Endothelial cell of umbilical vein (primary cell): ENCODE measurements around the gene KCNJ6. TPM values are rescaled to one million over a fixed set of nuclear protein-coding genes. Genes with fewer than 3 reads are reported as not detected.
A peak's percentile ranks its signal among the peaks of the same experiment; 100 is the strongest.

Source experiments
- BruUV-seq: library from RNA; stranded (reverse); fragments of 400-500 nt; replicated peaks from 2 replicates; lab custom pipeline; 2021; lab: Mats Ljungman, UMichigan
- CTCF ChIA-PET: fragments of 300-600, 350-600 bp; sonication (Branson Sonifier 250); formaldehyde crosslinking; loops from one replicate; lab custom pipeline; 2021; ENCODE audit warnings: antibody characterized with exemption, inconsistent platforms; lab: Charles Lee
- POLR2A ChIA-PET: fragments of 300-600, 350-600 bp; sonication (Branson Sonifier 250); formaldehyde crosslinking; loops from one replicate; lab custom pipeline; 2021; ENCODE audit warnings: antibody characterized with exemption, inconsistent platforms; lab: Charles Lee
- DNase-seq: peaks from one replicate; pipeline ENCODE4 v3.0.0-alpha.2; 2011; ENCODE audit warnings: low read depth, low spot score
- FAIRE-seq: peaks from 2 replicates; lab custom pipeline; 2011; peaks lifted over from hg19 to GRCh38; lab: Jason Lieb, UNC
- H2AFZ ChIP-seq: 2 replicates; pipeline ENCODE4 v1.6.0; 2012; ENCODE audit warnings: low read depth, low read length, control low read depth, inconsistent platforms
- H3K27ac ChIP-seq: 2 replicates; pipeline ENCODE4 v1.5.1; 2011; ENCODE audit warnings: low read depth, mild to moderate bottlenecking, control low read depth, low read length, moderate library complexity; ENCODE audit not compliant: insufficient read depth
- H3K27me3 ChIP-seq, 2 experiments: 2 replicates each; pipeline versions ENCODE4 v1.6.0 to v1.6.1; 2011; ENCODE audit warnings: low read length in 2 of 2, mixed read lengths in 1 of 2; ENCODE audit not compliant: control insufficient read depth in 2 of 2, insufficient read depth in 2 of 2
- H3K36me3 ChIP-seq, 2 experiments: 2 replicates in 1 of 2; 3 replicates in 1 of 2; pipeline ENCODE4 v1.5.1; 2011; ENCODE audit warnings: low read length in 2 of 2, mild to moderate bottlenecking in 1 of 2, moderate library complexity in 1 of 2; ENCODE audit not compliant: control insufficient read depth in 2 of 2, insufficient read depth in 2 of 2; ENCODE audit errors: extremely low read depth in 1 of 2
- H3K4me1 ChIP-seq: 3 replicates; pipeline ENCODE4 v1.5.1; 2011; ENCODE audit warnings: mild to moderate bottlenecking, low read length; ENCODE audit not compliant: control insufficient read depth, insufficient read depth; ENCODE audit errors: extremely low read depth
- H3K4me2 ChIP-seq: 2 replicates; pipeline ENCODE4 v1.6.1; 2011; ENCODE audit warnings: low read length, control low read depth, mixed read lengths; ENCODE audit not compliant: insufficient read depth
- H3K4me3 ChIP-seq, 3 experiments: fragments of 200-600 bp in 1 of 3; sonication (generic), shearing (Covaris generic) in 1 of 3; replicated peaks in 1 of 3; 2 replicates each; pipeline ENCODE4 v1.5.1; 2011 to 2016; ENCODE audit warnings: control low read depth in 3 of 3, low read length in 3 of 3, mild to moderate bottlenecking in 2 of 3, inconsistent platforms in 1 of 3, low read depth in 1 of 3, moderate library complexity in 1 of 3; ENCODE audit not compliant: insufficient read depth in 1 of 3
- H3K79me2 ChIP-seq: 2 replicates; pipeline ENCODE4 v1.6.0; 2012; ENCODE audit warnings: low read length, inconsistent platforms; ENCODE audit not compliant: control insufficient read depth, insufficient read depth
- H3K9ac ChIP-seq: replicated peaks from 2 replicates; pipeline ENCODE3; 2011; ENCODE audit warnings: low read length, control low read depth; ENCODE audit not compliant: insufficient read depth; ENCODE audit errors: extremely low read depth
- H3K9me1 ChIP-seq: replicated peaks from 3 replicates; pipeline ENCODE4 v1.6.0; 2011; ENCODE audit warnings: mild to moderate bottlenecking, low read length; ENCODE audit not compliant: control insufficient read depth, insufficient read depth; ENCODE audit errors: extremely low read depth
- H3K9me3 ChIP-seq: replicated peaks from 2 replicates; pipeline ENCODE4 v1.5.1; 2012; ENCODE audit warnings: low read length, inconsistent platforms; ENCODE audit not compliant: control insufficient read depth, insufficient read depth
- H4K20me1 ChIP-seq: replicated peaks from 2 replicates; pipeline ENCODE3; 2011; ENCODE audit warnings: mild to moderate bottlenecking, low read length; ENCODE audit not compliant: control insufficient read depth, insufficient read depth; ENCODE audit errors: extremely low read depth
- FOS ChIP-seq: IDR thresholded peaks from 2 replicates; pipeline ENCODE4 v1.6.1; 2011; ENCODE audit warnings: mild to moderate bottlenecking, low read length, moderate library complexity, borderline replicate concordance; ENCODE audit not compliant: insufficient read depth
- GATA2 ChIP-seq: IDR thresholded peaks from 2 replicates; pipeline ENCODE4 v1.7.0; 2011; ENCODE audit warnings: low read depth, mild to moderate bottlenecking, moderate library complexity, mixed read lengths, low read length; ENCODE audit not compliant: insufficient read length, insufficient read depth
- MYC ChIP-seq: IDR thresholded peaks from one replicate; pipeline ENCODE4 v1.6.1; 2011; ENCODE audit warnings: mild to moderate bottlenecking, low read depth, low read length
- dilution Hi-C: fragments of 300-500 bp; cut with MboI; formaldehyde crosslinking; loops from one replicate; pipeline ENCODE4 v1.15.0; 2019; ENCODE audit warnings: low sequenced_read_pairs; ENCODE audit not compliant: extremely low pct_ligation_motif_present
- intact Hi-C: fragments of 100-400 bp; cut with micrococcal nuclease; formaldehyde crosslinking; loops from one replicate; pipeline ENCODE4 v1.10.0; 2022
- polyA plus RNA-seq, 4 experiments: library from polyadenylated mRNA; depleted of rRNA in 3 of 4; stranded (reverse) in 3 of 4; unstranded in 1 of 4; fragments of >200 nt; gene quantifications; 2 replicates each; pipeline versions ENCODE4 v1.2.1 to v1.2.3, GENCODE V29; 2011 to 2012; ENCODE audit warnings: missing spikeins in 1 of 4
- total RNA-seq: library from RNA; stranded (reverse); gene quantifications from 2 replicates; pipeline ENCODE4 v1.2.3, GENCODE V29; 2021
- TF ChIP-seq, protein P1 (sequence below), 2 donors: IDR thresholded peaks; 1 replicate in 1 of 2; 2 replicates in 1 of 2; pipeline ENCODE4 v1.5.1; 2011; ENCODE audit warnings: low read length in 2 of 2, mild to moderate bottlenecking in 2 of 2, moderate library complexity in 2 of 2, control low read depth in 1 of 2, inconsistent platforms in 1 of 2, low read depth in 1 of 2; ENCODE audit not compliant: insufficient read depth in 1 of 2; ENCODE audit errors: extremely low read depth in 1 of 2
- TF ChIP-seq, protein P2 (sequence below): IDR thresholded peaks from 2 replicates; pipeline ENCODE4 v1.6.1; 2011; ENCODE audit not compliant: insufficient read depth, insufficient read length

The KCNJ6 gene
- total and polyA plus RNA-seq, 2 donors (not counting 3 experiments of a cell fraction or from before 2014, with no cell fraction given) = not detected

DNA sequence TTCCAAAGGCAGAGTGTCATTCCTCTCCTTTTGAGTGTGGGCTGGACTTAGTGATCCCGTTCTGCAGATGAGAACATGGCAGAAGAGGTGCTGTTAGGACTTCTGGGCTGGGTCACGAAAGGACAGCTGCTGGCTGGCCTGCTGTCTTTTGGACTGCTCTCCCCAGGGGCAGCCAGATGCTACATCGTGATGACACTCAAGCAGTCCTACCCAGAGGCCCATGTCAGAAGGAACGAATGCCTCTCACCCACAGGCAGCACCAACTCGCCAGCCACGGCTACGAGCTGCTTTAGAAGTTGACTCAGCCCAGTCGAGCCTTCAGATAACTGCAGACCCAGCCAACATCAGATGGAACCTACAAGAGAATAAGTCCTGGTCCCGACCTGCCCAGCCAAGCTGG lies 156.5 kb downstream of the KCNJ6 start:
- POLR2A ChIA-PET = no interaction called here
- Histone ChIP-seq H3K9ac (no peak overlapping the region), H3K9me1 (no peaks in the 10 kb centered on the region), H3K9me3 (no peaks in the 10 kb centered on the region), H4K20me1 (no peaks in the 10 kb centered on the region), H3K79me2 (no peaks in the 10 kb centered on the region), H3K27me3 (peaks cover 0 to 2% of the 10 kb centered on the region in 2 experiments), H3K27ac (no peak overlapping the region), H3K4me1 (no peaks in the 10 kb centered on the region), H3K4me2 (no peak overlapping the region), H3K4me3 (no peak overlapping the region), H3K36me3 (no peaks in the 10 kb centered on the region), H2AFZ (no peak overlapping the region)
- CTCF ChIA-PET = interaction anchor here (1.2 to 1.5 kb wide), 3 partner anchors 10 to 367 kb away, joined by 3 to 23 read pairs (median 4); no protein-coding TSS in a partner anchor
- BruUV-seq = no TSS peak
- FAIRE-seq (no peak), DNase-seq (no peak)
- no peak for TF ChIP-seq GATA2
- TF ChIP-seq, protein P1, sequence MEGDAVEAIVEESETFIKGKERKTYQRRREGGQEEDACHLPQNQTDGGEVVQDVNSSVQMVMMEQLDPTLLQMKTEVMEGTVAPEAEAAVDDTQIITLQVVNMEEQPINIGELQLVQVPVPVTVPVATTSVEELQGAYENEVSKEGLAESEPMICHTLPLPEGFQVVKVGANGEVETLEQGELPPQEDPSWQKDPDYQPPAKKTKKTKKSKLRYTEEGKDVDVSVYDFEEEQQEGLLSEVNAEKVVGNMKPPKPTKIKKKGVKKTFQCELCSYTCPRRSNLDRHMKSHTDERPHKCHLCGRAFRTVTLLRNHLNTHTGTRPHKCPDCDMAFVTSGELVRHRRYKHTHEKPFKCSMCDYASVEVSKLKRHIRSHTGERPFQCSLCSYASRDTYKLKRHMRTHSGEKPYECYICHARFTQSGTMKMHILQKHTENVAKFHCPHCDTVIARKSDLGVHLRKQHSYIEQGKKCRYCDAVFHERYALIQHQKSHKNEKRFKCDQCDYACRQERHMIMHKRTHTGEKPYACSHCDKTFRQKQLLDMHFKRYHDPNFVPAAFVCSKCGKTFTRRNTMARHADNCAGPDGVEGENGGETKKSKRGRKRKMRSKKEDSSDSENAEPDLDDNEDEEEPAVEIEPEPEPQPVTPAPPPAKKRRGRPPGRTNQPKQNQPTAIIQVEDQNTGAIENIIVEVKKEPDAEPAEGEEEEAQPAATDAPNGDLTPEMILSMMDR (IDR thresholded peaks at IDR 0.05; ENCODE audit: extremely low read depth in 1 of 2, insufficient read depth in 1 of 2, low read depth in 1 of 2, low read length in 2 of 2) = no peak
- no peak for TF ChIP-seq MYC
- TF ChIP-seq FOS = no peak
- dilution Hi-C loops (no loop called here), intact Hi-C loops (loop anchor here (1.0 kb wide), 2 partner anchors 157 to 367 kb away; partner anchors contain the start of gene KCNJ6)

DNA sequence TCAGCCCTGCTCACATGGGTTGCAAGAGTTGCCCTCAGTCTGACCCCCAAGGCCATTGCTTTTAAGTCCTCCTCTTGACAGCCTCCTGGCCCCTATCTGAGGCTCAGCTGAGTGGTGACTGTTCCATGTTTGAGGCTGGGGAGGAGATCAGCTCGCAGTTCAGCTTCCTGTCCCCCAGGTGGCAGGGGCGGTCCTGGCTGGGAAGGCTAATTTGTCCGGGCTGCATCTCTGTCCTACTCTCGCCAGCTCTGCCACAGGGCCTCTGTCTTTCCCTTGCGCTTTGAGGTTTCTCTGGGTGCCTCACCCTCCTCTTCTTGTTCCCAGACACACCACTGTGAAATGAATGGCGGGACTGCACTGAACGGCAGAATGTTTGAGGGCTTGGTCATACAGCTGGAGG lies 157.3 kb downstream of the KCNJ6 start:
- no peaks in the 10 kb centered on the region for H3K4me1 ChIP-seq
- DNase-seq (peak; percentile 6), FAIRE-seq (no peak)
- TF ChIP-seq MYC (no peak), FOS (no peak)
- TF ChIP-seq, protein P2, sequence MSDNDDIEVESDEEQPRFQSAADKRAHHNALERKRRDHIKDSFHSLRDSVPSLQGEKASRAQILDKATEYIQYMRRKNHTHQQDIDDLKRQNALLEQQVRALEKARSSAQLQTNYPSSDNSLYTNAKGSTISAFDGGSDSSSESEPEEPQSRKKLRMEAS = no peak
- TF ChIP-seq, protein P1 (IDR thresholded peaks at IDR 0.05; ENCODE audit: extremely low read depth in 1 of 2, insufficient read depth in 1 of 2, low read depth in 1 of 2, low read length in 2 of 2) = peak; percentile 23 to 44
- H3K36me3 ChIP-seq = no peaks in the 10 kb centered on the region
- no peak overlapping the region for H2AFZ ChIP-seq
- no peak overlapping the region for H3K27ac ChIP-seq
- dilution Hi-C loops = no loop called here
- no peak overlapping the region for H3K9ac ChIP-seq
- H3K27me3 ChIP-seq = peaks cover 0 to 6% of the 10 kb centered on the region in 2 experiments
- intact Hi-C loops = loop anchor here (1.0 kb wide), 2 partner anchors 157 to 367 kb away; partner anchors contain the start of gene KCNJ6
- H3K9me1 ChIP-seq = no peaks in the 10 kb centered on the region
- BruUV-seq = no TSS peak
- ChIA-PET CTCF (interaction anchor here (0.6 to 1.5 kb wide), 8 partner anchors 9 to 1895 kb away, joined by 3 to 23 read pairs (median 4); no protein-coding TSS in a partner anchor), POLR2A (no interaction called here)
- no peaks in the 10 kb centered on the region for H4K20me1 ChIP-seq
- H3K79me2 ChIP-seq = no peaks in the 10 kb centered on the region
- H3K4me3 ChIP-seq = no peak overlapping the region
- H3K9me3 ChIP-seq = no peaks in the 10 kb centered on the region
- H3K4me2 ChIP-seq = no peak overlapping the region
